HCT116 (cell line): ENCODE data around the gene SLC25A51. TPM values are rescaled to one million over a fixed set of nuclear protein-coding genes. Genes with fewer than 3 reads are reported as not detected.
A peak's percentile ranks its signal among the peaks of the same experiment; 100 is the strongest.

Source experiments
- ATAC-seq: fragments of 200-7000 bp; cut with Tn5 transposase; 2 replicates; pipeline ENCODE4 v1.9.1; 2020; ENCODE audit warnings: mild to moderate bottlenecking, moderate library complexity
- BruUV-seq: library from RNA; stranded (reverse); fragments of 400-500 nt; replicated peaks from 2 replicates; lab custom pipeline; 2021; lab: Mats Ljungman, UMichigan
- CTCF ChIA-PET: fragments of 300-600 bp; sonication (Branson Sonifier 250); formaldehyde crosslinking; loops from one replicate; lab custom pipeline; 2021; ENCODE audit warnings: antibody characterized with exemption; lab: Charles Lee
- POLR2A ChIA-PET: fragments of 300-600, 350-600 bp; sonication (Branson Sonifier 250); formaldehyde crosslinking; loops from one replicate; lab custom pipeline; 2021; ENCODE audit warnings: antibody characterized with exemption; lab: Charles Lee
- RAD21 ChIA-PET, 2 experiments: fragments of 300-600 bp; sonication (Branson Sonifier 250); formaldehyde crosslinking; loops; one replicate each; lab custom pipeline; 2023; ENCODE audit warnings: low total read pairs in 2 of 2; ENCODE audit not compliant: uncharacterized antibody in 2 of 2, unreplicated experiment in 2 of 2, low non-redundant PET in 1 of 2; lab: Charles Lee
- DNase-seq: peaks from one replicate; pipeline ENCODE4 v3.0.0-alpha.2; 2010; ENCODE audit warnings: low read depth, low spot score
- H2AFZ ChIP-seq: fragments of 200-600 bp; shearing (Covaris generic), sonication (generic); 2 replicates; pipeline ENCODE4 v1.6.1; 2017; ENCODE audit warnings: low read depth, mixed run types, mixed read lengths, antibody characterized with exemption, low read length; ENCODE audit not compliant: poor library complexity, severe bottlenecking
- H3K27ac ChIP-seq: 2 replicates; pipeline ENCODE4 v1.5.1; 2012; ENCODE audit warnings: low read depth, low read length
- H3K27me3 ChIP-seq: fragments of 200-600 bp; sonication (generic); 2 replicates; pipeline ENCODE4 v1.6.1; 2016; ENCODE audit warnings: mixed run types, low read length, mixed read lengths; ENCODE audit not compliant: insufficient read depth
- H3K36me3 ChIP-seq, 2 experiments: fragments of 200-500 bp in 1 of 2; fragments of 200-600 bp in 1 of 2; sonication (Bioruptor generic) in 1 of 2; sonication (generic) in 1 of 2; 2 replicates each; pipeline versions ENCODE4 v1.5.1 to v1.6.1; 2014 to 2016; ENCODE audit warnings: low read length in 2 of 2, inconsistent platforms in 1 of 2, mixed read lengths in 1 of 2, mixed run types in 1 of 2; ENCODE audit not compliant: insufficient read depth in 2 of 2, control insufficient read depth in 1 of 2
- H3K4me1 ChIP-seq, 2 experiments: fragments of 200-600 bp in 1 of 2; sonication (generic) in 1 of 2; 2 replicates each; pipeline versions ENCODE4 v1.5.1 to v1.6.1; 2012 to 2017; ENCODE audit warnings: low read length in 2 of 2, inconsistent platforms in 1 of 2, mild to moderate bottlenecking in 1 of 2, mixed read lengths in 1 of 2, mixed run types in 1 of 2, moderate library complexity in 1 of 2; ENCODE audit not compliant: insufficient read depth in 2 of 2, control insufficient read depth in 1 of 2
- H3K4me2 ChIP-seq: fragments of 200-600 bp; sonication (generic); 2 replicates; pipeline ENCODE4 v1.6.1; 2017; ENCODE audit warnings: mixed run types, low read length, mixed read lengths
- H3K4me3 ChIP-seq, 2 experiments: fragments of 200-600 bp in 1 of 2; sonication (generic) in 1 of 2; replicated peaks in 1 of 2; 2 replicates each; pipeline ENCODE4 v1.5.1; 2011 to 2016; ENCODE audit warnings: low read length in 2 of 2, control low read depth in 1 of 2, low read depth in 1 of 2, mild to moderate bottlenecking in 1 of 2, mixed read lengths in 1 of 2, mixed run types in 1 of 2
- H3K79me2 ChIP-seq: fragments of 200-600 bp; sonication (generic); 2 replicates; pipeline ENCODE4 v1.6.1; 2017; ENCODE audit warnings: mild to moderate bottlenecking, mixed run types, low read length, moderate library complexity, mixed read lengths; ENCODE audit not compliant: insufficient read depth
- H3K9ac ChIP-seq: fragments of 200-600 bp; sonication (generic); 2 replicates; pipeline ENCODE4 v1.6.1; 2016; ENCODE audit warnings: low read length, mixed read lengths
- H3K9me2 ChIP-seq: fragments of 200-600 bp; sonication (generic), shearing (Covaris generic); 2 replicates; pipeline ENCODE4 v1.6.1; 2017; ENCODE audit warnings: mixed run types, mild to moderate bottlenecking, moderate library complexity; ENCODE audit not compliant: insufficient read depth
- H3K9me3 ChIP-seq, 2 experiments: fragments of 200-500 bp in 1 of 2; fragments of 200-600 bp in 1 of 2; sonication (Bioruptor generic) in 1 of 2; sonication (generic) in 1 of 2; 2 replicates each; pipeline ENCODE4 v1.6.1; 2014 to 2017; ENCODE audit warnings: low read length in 2 of 2, mixed read lengths in 2 of 2, inconsistent platforms in 1 of 2, low read depth in 1 of 2, mild to moderate bottlenecking in 1 of 2, mixed run types in 1 of 2, moderate library complexity in 1 of 2; ENCODE audit not compliant: control insufficient read depth in 1 of 2, insufficient read depth in 1 of 2
- H4K20me1 ChIP-seq: fragments of 200-600 bp; sonication (generic), shearing (Covaris generic); 2 replicates; pipeline ENCODE4 v1.6.1; 2017; ENCODE audit warnings: mixed run types, mild to moderate bottlenecking, moderate library complexity; ENCODE audit not compliant: insufficient read depth
- MAX ChIP-seq: IDR thresholded peaks from 2 replicates; pipeline ENCODE4 v1.6.1; 2012
- SIN3A ChIP-seq: IDR thresholded peaks from 2 replicates; pipeline ENCODE4 v1.6.1; 2012; ENCODE audit warnings: low read depth
- TCF7L2 ChIP-seq: IDR thresholded peaks from 2 replicates; pipeline ENCODE4 v1.7.0; 2011; ENCODE audit warnings: borderline replicate concordance, inconsistent platforms; ENCODE audit not compliant: insufficient read depth, insufficient read length; ENCODE audit errors: extremely low read depth
- YY1 ChIP-seq: IDR thresholded peaks from 2 replicates; pipeline ENCODE4 v1.6.1; 2011; ENCODE audit warnings: low read length, low read depth, moderate library complexity, mild to moderate bottlenecking; ENCODE audit not compliant: insufficient replicate concordance; ENCODE audit errors: extremely low read depth
- ZNF274 ChIP-seq: fragments of 200-500 bp; sonication (Bioruptor generic); IDR thresholded peaks from 2 replicates; pipeline ENCODE4 v1.6.1; 2014; ENCODE audit warnings: mild to moderate bottlenecking, low read depth, low read length, inconsistent platforms
- intact Hi-C: fragments of 100-400 bp; cut with micrococcal nuclease; formaldehyde crosslinking; loops from 2 replicates; pipeline ENCODE4 v1.10.0; 2022
- total RNA-seq: library from RNA; stranded (reverse); gene quantifications from one replicate; pipeline ENCODE4 v1.2.1, GENCODE V29; 2021; ENCODE audit not compliant: unreplicated experiment
- TF ChIP-seq, protein P1 (sequence below): IDR thresholded peaks from 2 replicates; pipeline ENCODE4 v1.6.1; 2011; ENCODE audit warnings: mild to moderate bottlenecking, low read length, moderate library complexity; ENCODE audit not compliant: insufficient replicate concordance; ENCODE audit errors: extremely low read depth

Gene SLC25A51
- total RNA-seq, 1 experiment from 2014 or later: 27.3 TPM

- peak; percentile 6 for ATAC-seq
- Histone ChIP-seq H3K9me2 (no peaks in the 10 kb centered on the region), H3K9me3 (no peaks in the 10 kb centered on the region), H3K4me1 (peaks cover 9 to 18% of the 10 kb centered on the region in 2 experiments; a peak in 2 of 4 replicates), H2AFZ (no peak overlapping the region), H3K36me3 (peaks cover 2 to 8% of the 10 kb centered on the region in 2 experiments; a peak in 2 of 4 replicates), H3K4me2 (peak overlapping the region; percentile 92), H3K27ac (peak overlapping the region; percentile 88), H3K27me3 (no peaks in the 10 kb centered on the region), H4K20me1 (no peaks in the 10 kb centered on the region), H3K79me2 (peaks cover 39% of the 10 kb centered on the region), H3K9ac (peak overlapping the region; percentile 80), H3K4me3 (peak overlapping the region; percentile 83 to 87)
- no peak for DNase-seq
- BruUV-seq: TSS peak; percentile 48
- ChIA-PET RAD21 (no interaction called here), POLR2A (no interaction called here), CTCF (interaction anchor here (1.2 kb wide), 1 partner anchor 10 kb away, joined by 5 read pairs; no protein-coding TSS in a partner anchor)
- intact Hi-C loops: loop anchor here (5.0 kb wide), 1 partner anchor 101 kb away; the partner anchor contains the start of gene DCAF10
- TF ChIP-seq YY1: no peak
- TF ChIP-seq ZNF274: no peak
- TF ChIP-seq, protein P1, sequence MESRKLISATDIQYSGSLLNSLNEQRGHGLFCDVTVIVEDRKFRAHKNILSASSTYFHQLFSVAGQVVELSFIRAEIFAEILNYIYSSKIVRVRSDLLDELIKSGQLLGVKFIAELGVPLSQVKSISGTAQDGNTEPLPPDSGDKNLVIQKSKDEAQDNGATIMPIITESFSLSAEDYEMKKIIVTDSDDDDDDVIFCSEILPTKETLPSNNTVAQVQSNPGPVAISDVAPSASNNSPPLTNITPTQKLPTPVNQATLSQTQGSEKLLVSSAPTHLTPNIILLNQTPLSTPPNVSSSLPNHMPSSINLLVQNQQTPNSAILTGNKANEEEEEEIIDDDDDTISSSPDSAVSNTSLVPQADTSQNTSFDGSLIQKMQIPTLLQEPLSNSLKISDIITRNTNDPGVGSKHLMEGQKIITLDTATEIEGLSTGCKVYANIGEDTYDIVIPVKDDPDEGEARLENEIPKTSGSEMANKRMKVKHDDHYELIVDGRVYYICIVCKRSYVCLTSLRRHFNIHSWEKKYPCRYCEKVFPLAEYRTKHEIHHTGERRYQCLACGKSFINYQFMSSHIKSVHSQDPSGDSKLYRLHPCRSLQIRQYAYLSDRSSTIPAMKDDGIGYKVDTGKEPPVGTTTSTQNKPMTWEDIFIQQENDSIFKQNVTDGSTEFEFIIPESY: no peak
- no peak for TF ChIP-seq TCF7L2
- TF ChIP-seq SIN3A: no peak
- TF ChIP-seq MAX: no peak
Measured at GRCh38 chr9:37902796-37903646, 906 bp downstream of the SLC25A51 start.
